ENCODE measurements around the gene LIX1L.

Gene LIX1L

DNA sequence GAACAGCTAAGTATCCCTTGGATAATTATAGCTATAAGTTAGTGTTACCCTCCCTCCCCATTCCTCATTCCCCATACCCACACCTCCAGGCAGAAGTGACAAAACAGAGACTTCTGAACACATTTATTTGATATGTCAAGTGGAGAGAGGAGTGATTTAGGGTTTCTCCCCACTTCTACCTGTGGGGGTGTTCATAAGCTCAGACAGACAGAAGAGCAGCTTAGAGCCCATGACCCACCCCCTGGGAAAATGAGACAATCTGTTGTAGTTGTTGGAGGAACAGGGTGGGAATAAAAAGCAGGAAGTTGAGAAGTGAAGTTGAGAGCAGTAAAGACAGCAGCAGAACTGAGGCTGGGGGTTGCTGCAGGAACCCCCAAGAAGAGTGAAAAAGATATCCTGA lies 1.5 kb upstream of the LIX1L start:
- H3K36me3 ChIP-seq (replicated peaks; ENCODE audit: insufficient read depth, low read length), result no peaks in the 10 kb centered on the region
- DNase-seq, result no peak
- H4K20me1 ChIP-seq (ENCODE audit: insufficient read depth, low read length), result no peaks in the 10 kb centered on the region
- H3K79me2 ChIP-seq (ENCODE audit: low read length), result no peaks in the 10 kb centered on the region
- H3F3A ChIP-seq (ENCODE audit: insufficient read depth, low read length), result peaks cover 16% of the 10 kb centered on the region; the same call in 1 of the 2 replicates
- no peak overlapping the region for H3K27ac ChIP-seq (ENCODE audit: low read length)
- H3K4me2 ChIP-seq (ENCODE audit: low read depth, low read length), result no peak overlapping the region
- H3K9ac ChIP-seq (ENCODE audit: low read length), result no peak overlapping the region
- TF ChIP-seq, protein P1, sequence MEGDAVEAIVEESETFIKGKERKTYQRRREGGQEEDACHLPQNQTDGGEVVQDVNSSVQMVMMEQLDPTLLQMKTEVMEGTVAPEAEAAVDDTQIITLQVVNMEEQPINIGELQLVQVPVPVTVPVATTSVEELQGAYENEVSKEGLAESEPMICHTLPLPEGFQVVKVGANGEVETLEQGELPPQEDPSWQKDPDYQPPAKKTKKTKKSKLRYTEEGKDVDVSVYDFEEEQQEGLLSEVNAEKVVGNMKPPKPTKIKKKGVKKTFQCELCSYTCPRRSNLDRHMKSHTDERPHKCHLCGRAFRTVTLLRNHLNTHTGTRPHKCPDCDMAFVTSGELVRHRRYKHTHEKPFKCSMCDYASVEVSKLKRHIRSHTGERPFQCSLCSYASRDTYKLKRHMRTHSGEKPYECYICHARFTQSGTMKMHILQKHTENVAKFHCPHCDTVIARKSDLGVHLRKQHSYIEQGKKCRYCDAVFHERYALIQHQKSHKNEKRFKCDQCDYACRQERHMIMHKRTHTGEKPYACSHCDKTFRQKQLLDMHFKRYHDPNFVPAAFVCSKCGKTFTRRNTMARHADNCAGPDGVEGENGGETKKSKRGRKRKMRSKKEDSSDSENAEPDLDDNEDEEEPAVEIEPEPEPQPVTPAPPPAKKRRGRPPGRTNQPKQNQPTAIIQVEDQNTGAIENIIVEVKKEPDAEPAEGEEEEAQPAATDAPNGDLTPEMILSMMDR (IDR thresholded peaks at IDR 0.05; ENCODE audit: low read length), result no peak
- no peak for TF ChIP-seq EZH2phosphoT487 (IDR thresholded peaks at IDR 0.05; ENCODE audit: low read length)
- TF ChIP-seq EZH2 (optimal IDR thresholded peaks at IDR 0.05; ENCODE audit: low read depth, low read length), result no peak
- no peaks in the 10 kb centered on the region for H3K9me3 ChIP-seq (replicated peaks; ENCODE audit: insufficient read depth, low read length)
- H3K4me1 ChIP-seq (ENCODE audit: low read length), result peaks cover 46% of the 10 kb centered on the region
- no peak overlapping the region for H3K4me3 ChIP-seq (ENCODE audit: low read length)
- peaks cover 64% of the 10 kb centered on the region for H3K27me3 ChIP-seq (replicated peaks; ENCODE audit: insufficient read depth, low read length)
- no peaks in the 10 kb centered on the region for H3K9me2 ChIP-seq (replicated peaks; ENCODE audit: insufficient read depth, low read length)
- H2AFZ ChIP-seq (ENCODE audit: low read length), result no peak overlapping the region

DNA sequence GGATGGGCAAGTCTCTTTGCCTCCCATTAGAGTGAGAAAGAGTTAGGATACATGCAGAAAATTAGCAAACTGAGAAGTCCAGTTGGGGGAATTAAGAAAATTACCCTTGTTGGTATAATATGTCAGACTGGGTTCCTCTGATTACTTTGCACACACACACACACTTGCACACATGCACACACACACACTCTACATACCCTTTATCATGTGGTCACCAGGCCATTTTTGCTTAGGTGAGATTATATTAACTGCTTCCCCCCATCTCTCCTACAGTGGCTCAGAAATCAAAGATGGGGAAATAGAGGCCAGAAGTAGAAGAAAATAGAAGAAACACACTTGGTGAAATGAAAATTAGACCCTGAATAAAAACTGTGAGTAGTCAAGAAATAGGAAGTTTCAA lies 917 bp upstream of the LIX1L start:
- no peak for TF ChIP-seq EZH2phosphoT487 (IDR thresholded peaks at IDR 0.05; ENCODE audit: low read length)
- no peak for TF ChIP-seq EZH2 (optimal IDR thresholded peaks at IDR 0.05; ENCODE audit: low read depth, low read length)
- TF ChIP-seq, protein P1 (IDR thresholded peaks at IDR 0.05; ENCODE audit: low read length), result no peak
- no peaks in the 10 kb centered on the region for H3K79me2 ChIP-seq (ENCODE audit: low read length)
- no peaks in the 10 kb centered on the region for H3K9me3 ChIP-seq (replicated peaks; ENCODE audit: insufficient read depth, low read length)
- H3K4me2 ChIP-seq (ENCODE audit: low read depth, low read length), result peak overlapping the region; percentile 78; the same call in 1 of the 2 replicates
- H3F3A ChIP-seq (ENCODE audit: insufficient read depth, low read length), result peaks cover 15% of the 10 kb centered on the region; the same call in 1 of the 2 replicates
- H3K4me1 ChIP-seq (ENCODE audit: low read length), result peaks cover 42% of the 10 kb centered on the region
- no peak overlapping the region for H2AFZ ChIP-seq (ENCODE audit: low read length)
- no peaks in the 10 kb centered on the region for H3K9me2 ChIP-seq (replicated peaks; ENCODE audit: insufficient read depth, low read length)
- H3K27me3 ChIP-seq (replicated peaks; ENCODE audit: insufficient read depth, low read length), result peaks cover 62% of the 10 kb centered on the region
- no peak for DNase-seq
- no peak overlapping the region for H3K9ac ChIP-seq (ENCODE audit: low read length)
- H4K20me1 ChIP-seq (ENCODE audit: insufficient read depth, low read length), result no peaks in the 10 kb centered on the region
- no peak overlapping the region for H3K27ac ChIP-seq (ENCODE audit: low read length)
- H3K36me3 ChIP-seq (replicated peaks; ENCODE audit: insufficient read depth, low read length), result no peaks in the 10 kb centered on the region
- no peak overlapping the region for H3K4me3 ChIP-seq (ENCODE audit: low read length)

DNA sequence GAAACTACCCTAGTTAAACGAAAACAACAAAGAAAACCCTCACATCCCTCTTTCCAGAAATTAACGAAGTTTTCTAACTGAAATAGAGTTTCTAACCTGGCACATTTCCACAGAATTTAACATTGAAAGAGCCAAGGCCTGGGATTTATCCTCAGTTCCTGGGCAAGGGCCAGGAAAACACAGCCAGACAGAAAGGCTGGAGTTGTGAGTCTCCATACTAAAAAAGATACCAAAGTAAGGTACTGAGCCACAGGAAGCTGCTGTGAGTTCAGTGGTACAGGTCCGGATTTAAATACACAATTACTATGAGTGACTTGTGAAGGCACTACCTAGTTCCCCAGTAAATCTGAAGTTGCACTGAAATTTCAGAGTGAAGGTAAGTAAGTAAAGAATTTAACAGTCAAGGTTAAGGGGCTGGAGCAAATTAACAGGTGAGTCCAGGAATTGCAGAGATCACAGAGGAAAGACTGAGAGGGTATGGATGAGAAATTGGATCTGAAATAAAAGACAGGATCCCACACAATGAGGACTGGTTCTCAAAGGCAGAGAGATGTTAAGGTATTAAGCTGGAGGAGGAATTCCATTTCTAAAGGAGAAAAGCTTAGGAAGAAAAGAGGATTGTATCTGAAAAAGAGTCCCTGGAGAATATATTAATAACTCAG lies 905 bp downstream of the LIX1L start:
- no peaks in the 10 kb centered on the region for H3K9me2 ChIP-seq (replicated peaks; ENCODE audit: insufficient read depth, low read length)
- peak overlapping the region; percentile 76 for H2AFZ ChIP-seq (ENCODE audit: low read length)
- H3K4me1 ChIP-seq (ENCODE audit: low read length), result peaks cover 29% of the 10 kb centered on the region
- no peaks in the 10 kb centered on the region for H3K79me2 ChIP-seq (ENCODE audit: low read length)
- TF ChIP-seq EZH2phosphoT487 (IDR thresholded peaks at IDR 0.05; ENCODE audit: low read length) (no peak), EZH2 (optimal IDR thresholded peaks at IDR 0.05; ENCODE audit: low read depth, low read length) (no peak)
- TF ChIP-seq, protein P1 (IDR thresholded peaks at IDR 0.05; ENCODE audit: low read length), result no peak
- no peak overlapping the region for H3K27ac ChIP-seq (ENCODE audit: low read length)
- peaks cover 45% of the 10 kb centered on the region for H3K27me3 ChIP-seq (replicated peaks; ENCODE audit: insufficient read depth, low read length)
- H3K9me3 ChIP-seq (replicated peaks; ENCODE audit: insufficient read depth, low read length), result no peaks in the 10 kb centered on the region
- peak overlapping the region; percentile 78 for H3K4me2 ChIP-seq (ENCODE audit: low read depth, low read length)
- peaks cover 9% of the 10 kb centered on the region; the same call in 1 of the 2 replicates for H3F3A ChIP-seq (ENCODE audit: insufficient read depth, low read length)
- peak overlapping the region; percentile 20; the same call in 1 of the 2 replicates for H3K9ac ChIP-seq (ENCODE audit: low read length)
- no peaks in the 10 kb centered on the region for H4K20me1 ChIP-seq (ENCODE audit: insufficient read depth, low read length)
- H3K4me3 ChIP-seq (ENCODE audit: low read length), result peak overlapping the region; percentile 63
- no peaks in the 10 kb centered on the region for H3K36me3 ChIP-seq (replicated peaks; ENCODE audit: insufficient read depth, low read length)
- DNase-seq, result no peak

All from MM.1S (cell line).